ENCODE measurements around the gene ZNF80. TPM values are rescaled to one million over a fixed set of nuclear protein-coding genes. Genes with fewer than 3 reads are reported as not detected.

ZNF80 gene
- total and polyA plus RNA-seq, 2 of the 8 experiments (the other 6 are each of a cell fraction or from before 2014, with no cell fraction given), result not detected

DNA sequence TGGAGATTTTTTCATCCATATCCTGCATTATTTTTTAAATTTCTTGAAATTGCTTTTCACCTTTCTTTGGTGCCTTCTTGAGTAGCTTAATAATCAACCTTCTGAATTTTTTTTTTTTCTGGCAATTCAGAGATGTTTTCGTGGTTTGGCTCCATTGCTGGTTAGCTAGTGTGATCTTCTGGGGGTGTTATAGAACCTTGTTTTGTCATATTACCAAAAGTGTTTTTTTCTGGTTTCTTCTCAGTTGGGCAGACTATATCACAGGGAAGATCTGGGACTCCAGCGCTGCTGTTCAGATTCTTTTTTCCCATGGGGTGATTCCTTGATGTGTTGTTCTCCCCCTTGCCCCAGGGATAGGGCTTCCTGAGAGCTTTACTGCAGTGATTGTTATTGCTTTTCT is 32.6 kb upstream of the ZNF80 start:
- H2BK20ac ChIP-seq (ENCODE audit: low read length), result no peak overlapping the region
- no peak overlapping the region for H2AK5ac ChIP-seq (ENCODE audit: low read depth, low read length)
- ChIA-PET POLR2A (ENCODE audit: partially characterized antibody) (no interaction called here), CTCF (ENCODE audit: partially characterized antibody) (interaction anchor here (0.6 to 0.7 kb wide), 3 partner anchors 16 to 48 kb away, joined by 3 to 4 read pairs (median 3); no protein-coding TSS in a partner anchor)
- H3K9ac ChIP-seq (replicated peaks in 1 of 4; ENCODE audit: extremely low read depth in 1 of 4, low read depth in 3 of 4, low read length in 3 of 4), result no peak overlapping the region
- no peak overlapping the region for H3K23ac ChIP-seq (ENCODE audit: insufficient read length)
- H3K4me1 ChIP-seq (replicated peaks in 1 of 4; ENCODE audit: control insufficient read depth in 3 of 4, insufficient read depth in 4 of 4, low read length in 3 of 4), result no peaks in the 10 kb centered on the region
- no peak overlapping the region for H4K91ac ChIP-seq (replicated peaks; ENCODE audit: insufficient read length, low read length)
- no peaks in the 10 kb centered on the region for H3K79me2 ChIP-seq (ENCODE audit: control insufficient read depth in 1 of 2, insufficient read depth in 2 of 2, low read length in 2 of 2)
- no peak overlapping the region for H2BK12ac ChIP-seq (ENCODE audit: low read depth, low read length)
- H3K4me2 ChIP-seq (ENCODE audit: insufficient read depth in 1 of 2, low read depth in 2 of 2, low read length in 2 of 2), result no peak overlapping the region
- DNase-seq (ENCODE audit: low read depth in 1 of 2, low spot score in 2 of 2) (no peak), FAIRE-seq (no peak)
- H3K27me3 ChIP-seq (replicated peaks in 1 of 4; ENCODE audit: control insufficient read depth in 3 of 4, extremely low read depth in 1 of 4, insufficient read depth in 3 of 4, low read length in 3 of 4), result no peaks in the 10 kb centered on the region
- no peak overlapping the region for H3K18ac ChIP-seq (ENCODE audit: extremely low read depth, low read length)
- H3K23me2 ChIP-seq (ENCODE audit: low read depth, low read length), result no peaks in the 10 kb centered on the region
- peaks cover 6% of the 10 kb centered on the region in 2 experiments; a peak in 3 of 4 replicates for H3K9me3 ChIP-seq (ENCODE audit: insufficient read depth in 2 of 2, low read depth in 1 of 2, low read length in 1 of 2)
- no peaks in the 10 kb centered on the region for H3K79me1 ChIP-seq (ENCODE audit: low read depth, low read length)
- H3K56ac ChIP-seq (replicated peaks; ENCODE audit: insufficient read length, low read depth, low read length), result no peak overlapping the region
- no peaks in the 10 kb centered on the region for H4K20me1 ChIP-seq (replicated peaks in 1 of 2; ENCODE audit: control insufficient read depth in 1 of 2, insufficient read depth in 2 of 2, low read length in 2 of 2)
- no peak overlapping the region for H2BK120ac ChIP-seq (replicated peaks; ENCODE audit: low read depth, low read length)
- H4K8ac ChIP-seq (ENCODE audit: extremely low read depth, insufficient read depth, low read length), result no peak overlapping the region
- no peak overlapping the region for H3K4me3 ChIP-seq (ENCODE audit: extremely low read depth in 1 of 4, insufficient read depth in 2 of 4, low read depth in 3 of 4, low read length in 4 of 4)
- H2BK15ac ChIP-seq (ENCODE audit: low read length), result no peak overlapping the region
- no peak overlapping the region for H2AFZ ChIP-seq (ENCODE audit: low read length)
- H3K14ac ChIP-seq (ENCODE audit: insufficient read length), result no peak overlapping the region
- H3K27ac ChIP-seq (ENCODE audit: low read depth, low read length), result no peak overlapping the region
- H2BK5ac ChIP-seq (ENCODE audit: low read depth, low read length), result no peak overlapping the region
- 91% methylated on average over 2 of the region's 2 CpGs; no CpG with 5 or more reads in 1 of the 2 experiments for WGBS, 2 experiments (ENCODE audit: extremely low coverage in 1 of 2, insufficient coverage in 1 of 2, insufficient read length in 1 of 2, insufficient replicate concordance in 2 of 2, low coverage in 1 of 2, low lambda C conversion rate in 2 of 2, missing lambda C conversion rate in 1 of 2)
- H4K5ac ChIP-seq (ENCODE audit: insufficient read length, low read depth, low read length), result no peak overlapping the region
- H3K4ac ChIP-seq (replicated peaks; ENCODE audit: insufficient read length, low read depth, low read length), result no peak overlapping the region
- H3K36me3 ChIP-seq (ENCODE audit: control insufficient read depth in 2 of 4, insufficient read depth in 4 of 4, low read length in 3 of 4), result no peaks in the 10 kb centered on the region
- TF ChIP-seq NRF1 (IDR thresholded peaks at IDR 0.05; ENCODE audit: low read depth, low read length) (no peak), ZNF274 (IDR thresholded peaks at IDR 0.05; ENCODE audit: borderline replicate concordance, extremely low read depth, low read length) (no peak), TEAD4 (IDR thresholded peaks at IDR 0.05; ENCODE audit: low read depth, low read length) (no peak), CTCF (IDR thresholded peaks at IDR 0.05; ENCODE audit: control extremely low read depth in 1 of 3, insufficient read depth in 1 of 3, low read depth in 1 of 3, low read length in 3 of 3) (no peak), SP1 (IDR thresholded peaks at IDR 0.05; ENCODE audit: low read depth, low read length) (no peak), RNF2 (IDR thresholded peaks at IDR 0.05; ENCODE audit: borderline replicate concordance, low read depth, low read length, missing control alignments, poor library complexity, severe bottlenecking) (no peak), SIRT6 (IDR thresholded peaks at IDR 0.05; ENCODE audit: low read length) (no peak), JUND (IDR thresholded peaks at IDR 0.05; ENCODE audit: low read length) (no peak), USF2 (IDR thresholded peaks at IDR 0.05; ENCODE audit: low read length) (no peak), KDM5A (IDR thresholded peaks at IDR 0.05; ENCODE audit: low read length) (no peak), CEBPB (IDR thresholded peaks at IDR 0.05; ENCODE audit: low read depth, low read length) (no peak), BACH1 (IDR thresholded peaks at IDR 0.05; ENCODE audit: low read length) (no peak)
